HG02678 (cell line): ENCODE measurements around the gene OR10V1.

Source experiments
- ATAC-seq: cut with Tn5 transposase; IDR thresholded peaks from one replicate; pipeline ENCODE4 v1.9.1; 2021; ENCODE audit warnings: mild to moderate bottlenecking, moderate library complexity; ENCODE audit not compliant: unreplicated experiment

The OR10V1 gene

GRCh38 chr11:59668950-59669610 is 44.6 kb downstream of the OR10V1 start, which contains the start of gene PATL1:
PATL1 (minus strand) TSS chr11:59669037; CDS start chr11:59668895, 142 bp downstream.
- ATAC-seq: peak; percentile 92

GRCh38 chr11:59668188-59668949 is 45.3 kb downstream of the OR10V1 start:
- peak; percentile 28 for ATAC-seq

GRCh38 chr11:59667812-59668187 is 45.8 kb downstream of the OR10V1 start:
- no peak for ATAC-seq

GRCh38 chr11:59666969-59667368 is 46.7 kb downstream of the OR10V1 start:
- no peak for ATAC-seq
